HG03520 (cell line): ENCODE measurements around the gene PTGDR2.
"Not testable (repeated sequence)": the region's sequence is repeated elsewhere in the genome, so short reads cannot be mapped to it uniquely, and the experiment has no call there.

Source experiments
- ATAC-seq: cut with Tn5 transposase; IDR thresholded peaks from one replicate; pipeline ENCODE4 v1.9.1; 2021; ENCODE audit warnings: mild to moderate bottlenecking, moderate library complexity; ENCODE audit not compliant: unreplicated experiment

Gene PTGDR2

DNA sequence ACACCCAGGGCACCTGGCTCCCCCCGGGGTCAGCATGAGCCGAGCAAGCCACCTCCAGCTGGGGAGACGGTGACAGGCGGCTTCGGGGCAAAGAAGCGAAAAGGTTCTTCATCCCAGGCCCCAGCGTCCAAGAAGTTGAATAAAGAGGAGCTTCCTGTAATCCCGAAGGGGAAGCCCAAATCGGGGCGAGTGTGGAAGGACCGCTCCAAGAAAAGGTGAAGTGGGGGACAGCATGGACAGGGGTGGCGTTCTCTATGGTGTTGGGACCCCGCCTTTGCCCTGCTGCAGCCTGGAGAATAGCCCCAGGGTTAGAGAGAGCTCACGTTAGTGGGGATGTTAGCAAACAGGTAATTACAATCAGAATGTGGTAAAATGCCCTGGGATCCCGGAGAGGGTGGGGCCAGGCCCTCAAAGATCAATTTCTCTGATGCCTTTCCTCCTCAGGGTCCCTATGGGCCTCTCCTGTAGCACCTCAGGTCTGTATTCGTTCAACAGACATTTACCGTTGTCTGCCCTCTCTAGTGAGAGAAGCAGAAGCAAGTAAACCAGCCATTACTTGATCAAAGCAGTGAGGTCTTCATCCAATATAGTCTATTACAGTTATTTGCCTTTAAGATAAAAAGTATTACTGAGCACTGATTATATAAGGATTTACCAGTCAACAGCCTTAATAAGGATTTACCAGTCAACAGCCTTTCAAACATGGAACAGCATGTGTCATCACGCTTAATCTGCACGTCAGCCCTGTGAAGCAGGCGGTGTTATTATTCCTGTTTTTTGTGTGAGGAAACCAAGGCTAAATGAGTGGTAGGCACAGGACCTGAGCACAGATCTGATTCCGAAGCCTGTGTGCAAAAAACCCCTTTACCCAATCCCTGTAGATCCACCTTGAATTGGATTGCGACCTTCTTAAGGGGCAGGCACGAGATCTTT lies 12.8 kb downstream of the PTGDR2 start:
- ATAC-seq: no peak

DNA sequence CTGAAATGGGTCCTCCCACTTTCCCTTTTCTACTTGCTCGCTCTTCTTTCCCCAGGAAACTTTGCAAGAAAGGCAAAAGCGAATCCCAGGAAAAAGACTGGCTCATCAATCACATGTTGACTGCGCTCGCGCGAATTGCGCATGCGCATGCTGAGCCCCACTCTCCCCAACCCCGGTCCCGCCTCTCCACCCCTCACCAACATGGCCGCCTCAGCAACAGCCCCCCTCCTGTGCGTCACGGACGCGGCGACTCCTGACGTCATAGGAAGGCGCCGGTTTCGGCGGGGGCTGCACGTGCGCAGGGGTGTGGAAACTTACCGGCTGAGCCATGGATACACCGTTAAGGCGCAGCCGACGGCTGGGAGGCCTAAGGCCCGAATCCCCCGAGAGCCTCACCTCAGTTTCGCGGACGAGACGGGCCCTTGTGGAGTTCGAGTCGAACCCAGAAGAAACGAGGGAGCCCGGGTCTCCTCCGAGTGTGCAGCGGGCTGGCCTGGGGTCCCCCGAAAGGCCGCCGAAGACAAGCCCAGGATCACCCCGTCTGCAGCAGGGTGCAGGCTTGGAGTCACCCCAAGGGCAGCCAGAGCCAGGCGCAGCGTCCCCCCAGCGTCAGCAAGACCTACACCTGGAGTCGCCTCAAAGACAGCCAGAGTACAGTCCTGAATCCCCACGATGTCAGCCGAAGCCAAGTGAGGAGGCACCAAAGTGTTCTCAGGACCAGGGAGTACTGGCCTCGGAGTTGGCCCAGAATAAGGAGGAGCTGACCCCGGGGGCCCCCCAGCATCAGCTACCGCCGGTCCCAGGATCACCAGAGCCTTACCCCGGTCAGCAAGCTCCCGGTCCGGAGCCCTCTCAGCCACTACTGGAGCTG lies 13.7 kb downstream of the PTGDR2 start, which contains the start of gene CCDC86:
Gene CCDC86 (plus strand): TSS at position 317 of the 871 bp plus-strand sequence. CDS start 12 bp downstream, at position 329.
- ATAC-seq: peak; percentile 82

DNA sequence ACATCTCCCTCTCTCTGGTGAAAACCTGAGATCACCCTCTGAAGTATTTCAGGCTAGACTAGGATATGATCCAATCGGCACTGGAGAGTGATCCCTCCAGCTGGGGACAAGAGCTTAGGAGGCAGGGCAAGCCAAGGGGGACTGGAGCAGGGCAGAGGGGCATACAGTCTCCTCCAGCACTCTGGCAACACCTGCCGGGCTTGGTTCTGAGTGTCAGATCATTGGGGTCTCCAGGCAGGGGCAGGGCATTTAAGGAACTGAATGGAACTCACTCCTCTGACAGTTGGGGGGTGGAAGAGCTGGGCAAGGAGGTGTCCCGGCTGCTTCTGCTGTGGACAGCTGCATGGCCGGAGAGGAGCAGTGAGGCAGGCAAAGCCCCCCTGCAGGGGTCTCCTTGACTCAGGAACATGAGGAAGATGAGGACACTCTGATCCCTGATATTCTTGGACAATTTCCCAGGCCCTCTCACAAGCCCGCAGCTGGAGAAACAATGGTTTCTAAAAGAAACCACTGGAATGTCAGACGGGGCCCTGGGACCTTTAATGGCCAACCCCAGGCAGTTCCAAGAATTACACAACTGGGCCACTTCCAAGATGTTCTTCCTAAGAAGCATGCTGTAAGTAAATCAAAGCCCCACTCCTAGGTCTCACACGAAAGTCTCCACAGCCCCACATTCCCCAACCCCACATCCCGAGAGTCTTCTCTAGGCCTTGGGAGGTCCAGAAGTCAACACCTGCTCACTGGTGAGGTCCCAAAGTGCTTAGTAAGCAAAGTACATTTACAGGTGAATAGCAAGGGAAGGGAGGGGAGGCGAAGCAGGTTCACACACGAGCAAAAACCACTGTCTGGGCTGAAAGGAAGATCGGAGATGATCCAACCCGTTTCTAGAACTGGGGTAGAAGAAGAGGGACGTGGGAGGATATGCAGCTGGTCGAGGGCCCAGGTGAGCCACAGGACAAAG lies 15.0 kb downstream of the PTGDR2 start:
- ATAC-seq: no peak

DNA sequence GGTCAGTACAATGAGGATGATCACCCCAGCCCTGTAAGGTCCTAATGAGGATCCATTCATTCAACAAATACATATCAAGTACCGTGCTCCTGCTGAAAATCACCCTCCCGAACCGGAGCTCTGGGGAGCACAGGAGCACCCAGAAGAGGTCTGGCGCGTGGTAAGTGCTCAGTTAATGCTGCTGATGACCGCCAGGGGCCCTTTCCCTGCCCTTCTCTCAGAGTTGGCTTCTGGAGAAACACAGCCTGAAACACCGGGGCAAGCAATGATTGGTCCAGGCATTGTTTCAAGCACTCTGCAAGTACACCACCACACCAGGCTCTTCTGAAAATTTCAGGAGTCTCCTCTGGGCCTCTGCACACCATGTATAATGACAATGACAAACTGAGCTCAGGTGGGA lies 17.6 kb downstream of the PTGDR2 start:
- no peak for ATAC-seq

DNA sequence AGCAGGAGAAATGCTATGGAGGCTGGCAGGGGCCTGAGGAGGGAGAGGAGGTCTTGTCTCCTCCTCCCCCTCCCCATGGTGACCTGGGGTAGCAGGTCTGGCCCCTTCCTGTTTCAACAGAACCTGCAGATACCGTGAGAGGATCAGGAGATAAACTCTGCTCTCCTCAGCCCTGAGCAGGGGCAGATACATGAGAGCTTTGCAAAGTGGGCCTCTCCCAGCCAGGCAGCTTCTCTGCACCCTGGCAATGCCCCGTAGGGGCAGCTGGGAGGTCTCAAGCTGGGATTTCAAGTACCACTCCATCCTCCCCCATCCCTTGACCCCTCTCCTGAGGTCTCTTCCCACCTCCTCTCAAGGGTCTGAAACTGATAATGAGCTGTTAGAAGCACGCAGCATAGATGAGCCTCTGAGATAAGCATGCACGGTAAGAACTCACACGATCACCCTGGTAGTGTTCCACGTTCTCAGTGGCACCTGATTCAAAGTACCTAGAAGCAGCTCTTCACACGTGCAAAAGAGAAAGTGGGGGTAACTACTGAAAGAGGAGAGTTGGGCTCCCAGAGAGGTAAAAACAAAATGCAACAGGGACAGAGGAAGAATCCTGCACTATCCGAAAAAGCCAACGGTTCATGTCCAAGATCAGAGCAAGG lies 18.8 kb downstream of the PTGDR2 start:
- ATAC-seq: no peak

DNA sequence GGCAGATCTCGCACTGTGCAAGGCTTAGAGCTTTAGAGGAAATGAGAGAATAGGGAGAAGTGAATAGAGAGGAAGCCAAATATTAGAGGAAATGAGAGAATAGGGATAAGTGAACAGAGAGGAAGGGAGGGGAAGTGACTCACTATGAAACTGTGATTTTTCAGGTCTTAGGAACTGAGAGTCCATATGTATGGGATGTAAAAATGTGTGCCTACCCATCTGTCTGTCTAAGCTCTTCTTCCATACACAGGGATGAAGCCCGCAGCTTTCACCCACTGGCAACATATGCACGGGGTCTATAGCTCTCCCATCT lies 20.3 kb downstream of the PTGDR2 start:
- no peak for ATAC-seq

DNA sequence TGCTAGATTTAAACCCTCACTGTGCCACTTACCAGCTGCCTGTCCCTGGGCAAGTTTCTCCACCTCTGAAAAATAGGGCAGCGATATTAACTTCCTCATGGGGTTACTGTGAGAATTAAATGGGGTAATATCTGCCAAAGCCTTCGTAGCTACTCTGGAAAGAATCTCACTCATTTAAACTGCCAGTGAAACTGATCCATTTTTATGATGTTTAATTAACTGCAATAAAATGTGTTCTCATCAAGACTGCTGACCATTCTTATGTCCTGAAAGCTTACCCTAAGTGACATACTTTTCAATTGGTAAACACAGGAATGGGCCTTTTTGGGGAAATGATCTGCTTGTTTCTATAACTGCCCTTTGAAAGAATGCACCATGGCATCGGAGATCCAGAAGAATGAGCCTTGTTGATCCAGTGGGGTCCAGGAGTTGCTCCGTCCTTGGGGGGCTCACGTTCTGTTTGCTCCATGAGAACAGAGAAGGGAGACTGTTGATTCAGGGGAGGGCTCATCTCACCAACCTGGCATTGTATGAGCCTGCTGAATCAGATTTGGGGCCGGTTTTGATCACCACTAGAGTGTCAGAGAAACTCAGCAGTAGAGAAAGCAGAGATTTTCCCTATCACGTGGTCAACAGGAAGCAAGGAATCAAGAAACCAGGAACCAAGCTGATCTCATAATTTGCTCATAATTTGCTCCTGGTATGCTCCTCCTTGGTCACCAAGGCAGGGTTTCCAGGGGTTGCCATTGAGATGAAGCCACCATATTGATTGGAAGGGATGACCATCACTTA lies 20.8 kb downstream of the PTGDR2 start:
- ATAC-seq: no peak

DNA sequence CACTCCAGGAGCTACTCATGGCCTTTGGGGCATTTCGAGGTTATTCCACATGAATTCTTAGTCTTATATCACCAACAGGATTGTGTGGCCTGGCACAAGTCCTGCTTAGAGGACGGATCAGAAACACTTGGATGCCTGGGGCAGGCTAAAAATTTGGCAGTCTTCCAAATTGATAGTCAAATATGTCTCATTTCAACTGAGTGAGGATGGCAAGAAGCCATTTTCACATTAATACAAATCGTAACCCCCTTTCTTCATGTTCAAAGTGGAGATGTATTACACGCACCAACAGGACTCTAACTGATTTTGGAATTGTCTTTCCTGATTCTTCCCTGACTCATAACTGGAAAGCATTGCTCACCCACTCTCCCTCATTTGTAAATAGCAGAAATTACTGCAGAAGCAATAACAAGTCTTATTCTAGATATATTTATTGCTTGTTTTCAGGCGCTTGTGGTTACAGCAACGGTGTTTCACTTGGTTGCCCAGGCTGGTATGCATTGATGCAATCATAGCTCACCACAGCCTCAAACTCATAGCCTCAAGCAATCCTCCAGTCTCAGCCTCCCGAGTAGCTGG lies 24.2 kb downstream of the PTGDR2 start:
- ATAC-seq: no peak

DNA sequence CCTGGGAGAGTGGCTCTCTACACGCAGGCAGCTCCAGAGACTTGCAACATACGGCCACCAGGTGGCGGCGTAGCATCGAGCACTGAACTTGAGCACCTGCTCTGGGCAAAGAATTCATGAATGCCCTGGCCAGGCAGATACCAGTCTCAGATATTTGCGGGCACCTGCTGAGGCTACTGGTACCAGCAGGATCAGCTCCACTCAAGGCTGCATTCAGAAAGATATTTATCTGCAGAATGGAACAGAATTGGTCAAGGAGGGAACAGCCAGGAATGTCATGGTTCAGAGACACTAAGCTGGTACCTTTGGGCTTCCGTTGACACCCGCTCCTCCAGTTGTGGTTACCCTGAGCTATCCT lies 24.6 kb downstream of the PTGDR2 start:
- peak; percentile 75 for ATAC-seq

DNA sequence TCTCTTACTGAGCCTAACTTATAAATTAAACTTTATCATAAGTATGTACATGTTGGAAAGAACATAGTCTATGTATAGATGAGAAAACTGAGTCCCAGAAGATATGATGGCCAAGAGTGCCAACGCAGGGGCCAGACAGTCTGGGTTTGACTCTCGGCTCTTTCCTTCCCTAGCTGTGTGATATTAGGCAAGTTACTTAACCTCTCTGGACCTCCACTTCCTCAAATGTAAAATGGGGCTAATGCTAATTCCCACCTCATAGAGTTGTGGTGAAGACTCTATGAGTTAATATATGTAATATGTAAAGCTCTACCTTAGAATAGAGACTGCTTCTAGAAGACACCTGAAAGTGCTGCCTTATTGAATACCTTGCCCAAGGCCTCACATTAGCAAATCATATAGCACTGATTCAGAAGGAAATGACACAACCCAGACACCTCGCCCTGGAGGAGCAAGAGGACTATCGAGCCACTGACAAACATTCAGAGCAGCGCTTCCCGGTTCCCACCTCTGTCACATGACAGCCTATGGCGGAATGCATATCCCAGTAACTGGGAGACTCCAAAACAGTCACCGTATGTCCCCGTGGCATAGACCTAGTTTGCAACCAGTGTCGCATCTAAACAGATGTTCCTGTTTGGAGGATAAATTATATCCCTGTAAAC lies 25.1 kb downstream of the PTGDR2 start:
- peak; percentile 50 for ATAC-seq

DNA sequence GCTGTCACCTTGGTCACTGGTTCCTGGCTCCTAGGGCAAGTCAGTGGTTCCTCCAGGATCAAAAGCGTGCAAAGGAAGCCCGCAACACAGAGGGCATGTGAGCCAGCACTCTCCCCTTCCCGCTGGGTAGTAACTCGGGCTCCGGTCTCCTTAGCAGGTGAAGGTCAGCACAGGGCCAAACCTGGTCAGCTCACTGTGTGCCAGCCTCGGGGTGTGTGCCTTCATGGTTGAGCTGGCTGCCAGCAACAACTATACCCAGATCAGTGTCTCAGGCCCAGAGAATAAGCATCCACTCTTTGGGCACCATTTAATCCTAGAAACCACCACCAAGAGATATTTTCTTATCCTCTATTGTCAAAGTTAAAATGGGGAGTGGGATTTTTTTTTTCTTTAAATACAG lies 30.0 kb downstream of the PTGDR2 start:
- ATAC-seq: no peak

DNA sequence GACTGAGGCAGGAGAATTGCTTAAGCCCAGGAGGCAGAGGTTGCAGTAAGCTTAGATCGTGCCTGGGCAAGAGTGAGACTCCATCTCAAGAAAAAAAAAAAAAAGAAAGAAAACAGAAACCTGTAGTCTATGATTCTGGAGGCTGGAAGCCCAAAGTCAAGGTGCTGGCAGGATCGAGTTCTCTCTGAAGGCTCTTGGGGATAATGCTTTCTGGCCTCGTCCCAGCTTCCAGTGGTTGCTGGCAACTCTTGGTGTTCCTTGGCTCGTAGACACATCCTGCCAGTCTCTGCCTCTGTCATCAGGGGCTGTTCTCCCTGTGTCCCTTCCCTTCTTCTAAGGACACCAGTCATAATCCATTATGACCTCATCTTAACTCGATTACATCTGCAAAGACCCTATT lies 30.6 kb downstream of the PTGDR2 start:
- ATAC-seq: no peak

DNA sequence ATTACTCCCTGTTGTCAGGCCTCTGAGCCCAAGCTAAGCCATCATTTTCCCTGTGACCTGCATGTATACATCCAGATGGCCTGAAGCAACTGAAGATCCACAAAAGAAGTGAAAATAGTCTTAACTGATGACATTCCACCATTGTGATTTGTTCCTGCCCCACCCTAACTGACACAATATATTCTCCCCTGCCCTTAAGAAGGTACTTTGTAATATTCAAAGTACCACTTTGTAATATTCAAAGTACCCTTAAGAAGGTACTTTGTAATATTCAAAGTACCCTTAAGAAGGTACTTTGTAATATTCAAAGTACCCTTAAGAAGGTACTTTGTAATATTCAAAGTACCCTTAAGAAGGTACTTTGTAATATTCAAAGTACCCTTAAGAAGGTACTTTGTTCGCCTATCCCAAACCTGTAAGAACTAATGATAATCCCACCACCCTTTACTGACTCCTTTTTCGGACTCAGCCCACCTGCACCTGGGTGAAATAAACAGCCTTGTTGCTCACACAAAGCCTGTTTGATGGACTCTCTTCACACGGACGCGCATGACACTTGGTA lies 31.9 kb downstream of the PTGDR2 start:
- not testable (repeated sequence) for ATAC-seq

DNA sequence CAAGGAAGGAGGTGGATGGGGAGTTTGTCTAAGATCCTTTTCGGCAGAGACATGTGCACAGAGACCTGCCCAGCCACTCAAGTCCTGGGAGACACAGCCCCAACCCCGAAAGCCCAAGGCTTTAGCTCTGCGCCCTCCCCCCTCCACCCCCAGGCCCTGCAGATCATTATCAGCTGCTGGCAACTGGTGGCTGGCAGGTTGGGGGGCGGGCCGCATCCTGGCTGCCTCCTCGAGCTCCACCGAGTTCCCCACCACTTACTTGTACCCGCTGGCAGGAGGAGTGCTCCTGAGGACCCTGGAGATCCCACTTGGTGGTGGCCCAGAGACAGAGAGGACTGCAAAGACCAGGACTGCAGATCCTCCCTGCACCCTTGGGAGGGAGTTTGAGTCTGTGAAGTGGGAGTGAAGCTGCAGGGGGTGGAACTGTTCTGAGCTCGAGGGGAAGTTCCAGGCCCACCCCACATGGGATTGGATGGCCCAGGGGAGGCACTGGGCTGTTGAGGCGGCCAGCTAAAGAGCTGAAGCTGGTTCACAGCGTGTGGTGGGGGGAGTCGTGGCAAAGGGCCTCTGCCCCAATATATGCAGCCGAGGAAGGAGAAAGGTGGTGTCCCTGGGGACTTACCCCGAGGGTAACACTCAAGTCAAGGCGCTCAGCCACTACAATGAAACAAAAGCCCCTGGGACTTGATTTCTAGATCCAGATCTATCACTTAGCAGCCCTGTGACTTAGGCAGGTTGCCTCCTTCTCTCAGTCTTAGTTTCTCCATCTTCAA lies 33.7 kb downstream of the PTGDR2 start:
- ATAC-seq: no peak

DNA sequence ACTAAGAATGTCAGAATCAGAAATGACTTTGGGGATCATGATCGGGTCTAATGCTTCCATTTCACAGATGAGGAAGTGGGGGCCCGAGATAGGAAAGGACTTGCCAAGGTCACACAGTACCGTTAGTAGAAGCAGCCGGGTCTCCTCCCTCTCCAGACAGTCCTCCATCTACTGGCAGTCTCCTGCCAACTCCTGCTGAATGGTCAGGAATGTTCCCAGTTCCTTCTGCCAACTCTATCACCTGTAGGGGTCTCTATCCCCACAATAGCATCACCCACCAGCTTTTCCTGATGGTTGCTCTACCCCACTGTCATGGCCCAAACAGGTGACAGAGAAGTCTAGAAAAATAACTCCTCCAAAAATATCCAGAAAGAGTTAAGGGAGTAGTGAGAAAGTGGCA lies 37.7 kb downstream of the PTGDR2 start:
- ATAC-seq: no peak

DNA sequence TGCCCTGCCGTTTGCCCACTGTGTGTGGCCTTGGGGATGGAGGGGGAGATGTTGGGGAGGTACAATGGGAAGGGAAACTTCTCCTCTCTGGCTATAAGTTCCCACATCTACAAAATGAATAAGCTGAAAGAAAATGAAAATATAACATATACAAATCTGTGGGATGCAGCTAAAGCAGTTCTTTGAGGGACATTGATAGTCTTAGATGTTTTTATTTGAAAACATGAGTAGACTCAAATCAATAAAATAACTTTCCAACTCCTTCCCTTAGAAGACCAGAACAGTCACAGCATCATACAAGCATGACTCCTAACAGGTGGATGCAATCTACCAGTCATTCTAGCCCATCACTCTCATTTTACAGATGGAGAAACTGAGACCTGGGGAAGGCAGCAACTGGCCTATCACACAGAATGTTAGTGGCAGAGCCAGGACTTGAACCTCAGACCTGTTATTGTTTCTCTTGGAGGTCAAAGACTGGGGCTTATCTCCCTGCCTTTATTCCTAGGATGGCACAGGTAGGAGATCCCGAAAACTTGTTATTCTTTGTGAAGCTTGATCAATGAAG lies 39.1 kb downstream of the PTGDR2 start:
- ATAC-seq: no peak

DNA sequence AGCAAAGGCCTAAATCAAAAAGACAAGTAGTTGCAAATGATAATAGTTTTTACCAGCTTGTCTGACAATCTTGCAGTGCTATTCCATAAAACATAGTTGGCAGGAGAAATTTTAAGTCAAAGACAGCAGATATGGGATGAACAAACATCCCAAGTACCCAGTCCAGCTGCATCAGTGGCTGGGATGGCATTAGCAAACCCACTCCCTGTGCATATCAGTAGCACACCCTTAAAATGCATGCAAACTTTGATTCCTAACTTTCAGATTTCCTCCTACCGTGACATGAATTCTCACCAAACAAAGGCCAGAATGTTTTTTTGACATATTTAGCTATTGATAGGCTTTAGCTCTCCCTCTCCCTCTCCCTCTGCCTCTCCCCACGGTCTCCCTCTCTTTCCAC lies 41.6 kb downstream of the PTGDR2 start:
- ATAC-seq: no peak
